GM10266 (cell line): Measurements from ENCODE around the gene MAP2K6.

Experiments
- DNase-seq: peaks from one replicate; pipeline ENCODE4 v3.0.0; 2012; ENCODE audit errors: extremely low spot score
- TF ChIP-seq, protein P1 (sequence below): IDR thresholded peaks from 2 replicates; pipeline ENCODE4 v1.5.1; 2012; ENCODE audit warnings: mild to moderate bottlenecking, low read depth; ENCODE audit not compliant: control insufficient read depth, insufficient read depth; ENCODE audit errors: missing control alignments

The MAP2K6 gene

DNA sequence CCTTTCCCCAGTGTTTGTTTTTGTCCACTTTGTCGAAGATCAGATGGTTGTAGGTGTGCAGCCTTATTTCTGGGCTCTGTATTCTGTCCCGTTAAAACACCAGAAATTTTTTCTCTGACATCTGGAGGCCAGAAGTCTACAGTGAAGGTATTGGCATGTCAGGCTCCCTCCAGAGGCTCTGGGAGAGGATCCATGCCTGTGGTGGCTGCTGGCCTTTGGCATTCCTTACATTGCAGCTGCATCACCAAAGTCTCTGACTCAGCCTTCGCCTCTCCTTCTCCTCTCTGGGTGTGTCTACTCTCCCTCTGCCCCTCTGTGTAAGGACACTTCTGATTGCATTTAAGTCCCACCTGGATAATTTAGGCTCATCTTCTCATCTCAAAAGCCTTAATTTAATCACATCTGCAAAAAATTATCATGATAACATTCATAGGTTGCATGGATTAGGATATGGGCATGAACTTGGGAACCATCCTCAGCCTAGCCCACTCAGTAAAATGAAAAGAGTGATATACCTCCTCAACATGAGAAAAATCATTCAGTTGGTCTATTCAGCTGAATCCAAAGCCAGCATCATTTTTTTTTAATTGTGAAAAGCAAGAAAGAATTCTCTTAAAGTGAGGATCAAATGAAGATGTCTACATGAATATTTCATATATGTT is 78.0 kb downstream of the MAP2K6 start:
- DNase-seq, result no peak
- TF ChIP-seq, protein P1, sequence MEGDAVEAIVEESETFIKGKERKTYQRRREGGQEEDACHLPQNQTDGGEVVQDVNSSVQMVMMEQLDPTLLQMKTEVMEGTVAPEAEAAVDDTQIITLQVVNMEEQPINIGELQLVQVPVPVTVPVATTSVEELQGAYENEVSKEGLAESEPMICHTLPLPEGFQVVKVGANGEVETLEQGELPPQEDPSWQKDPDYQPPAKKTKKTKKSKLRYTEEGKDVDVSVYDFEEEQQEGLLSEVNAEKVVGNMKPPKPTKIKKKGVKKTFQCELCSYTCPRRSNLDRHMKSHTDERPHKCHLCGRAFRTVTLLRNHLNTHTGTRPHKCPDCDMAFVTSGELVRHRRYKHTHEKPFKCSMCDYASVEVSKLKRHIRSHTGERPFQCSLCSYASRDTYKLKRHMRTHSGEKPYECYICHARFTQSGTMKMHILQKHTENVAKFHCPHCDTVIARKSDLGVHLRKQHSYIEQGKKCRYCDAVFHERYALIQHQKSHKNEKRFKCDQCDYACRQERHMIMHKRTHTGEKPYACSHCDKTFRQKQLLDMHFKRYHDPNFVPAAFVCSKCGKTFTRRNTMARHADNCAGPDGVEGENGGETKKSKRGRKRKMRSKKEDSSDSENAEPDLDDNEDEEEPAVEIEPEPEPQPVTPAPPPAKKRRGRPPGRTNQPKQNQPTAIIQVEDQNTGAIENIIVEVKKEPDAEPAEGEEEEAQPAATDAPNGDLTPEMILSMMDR, result no peak

DNA sequence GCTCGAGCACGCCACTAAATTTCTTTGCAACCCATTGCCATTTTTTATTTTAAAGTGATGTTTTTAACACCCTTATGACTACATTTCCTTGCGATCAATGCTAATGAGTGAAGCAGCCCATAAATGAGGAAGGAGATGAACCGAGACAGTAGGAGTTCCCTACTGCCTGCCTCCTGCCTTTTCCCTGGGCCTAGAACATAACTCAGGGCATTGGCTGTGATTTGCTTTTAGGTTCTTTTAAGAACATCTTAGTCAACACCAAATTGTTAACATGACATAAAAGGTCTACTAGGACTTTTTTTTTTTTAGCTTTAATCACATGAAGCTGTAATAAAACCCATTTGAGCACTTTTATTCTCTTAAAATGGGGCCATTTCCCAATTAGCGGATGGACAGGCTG is 81.3 kb downstream of the MAP2K6 start:
- TF ChIP-seq, protein P1, result no peak
- DNase-seq, result no peak

DNA sequence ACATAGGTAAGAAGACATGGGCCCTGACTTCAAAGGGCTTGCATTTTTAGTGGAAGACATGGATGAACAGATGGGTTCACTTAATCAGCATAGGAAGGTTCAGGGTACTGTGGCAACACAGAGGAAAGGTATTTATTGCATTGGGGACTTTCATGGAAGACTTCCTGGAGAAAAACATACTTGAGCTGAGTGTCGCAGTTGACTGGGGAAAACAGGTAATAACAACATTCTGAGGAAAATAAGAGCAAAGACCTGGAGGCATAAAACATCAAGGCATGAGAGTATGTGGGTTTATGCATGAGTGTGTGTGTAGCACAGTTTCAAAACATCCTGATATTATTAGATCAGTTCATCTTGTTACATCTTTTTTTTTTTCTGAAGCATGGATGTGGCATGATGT is 82.7 kb downstream of the MAP2K6 start:
- TF ChIP-seq, protein P1, result no peak
- no peak for DNase-seq

DNA sequence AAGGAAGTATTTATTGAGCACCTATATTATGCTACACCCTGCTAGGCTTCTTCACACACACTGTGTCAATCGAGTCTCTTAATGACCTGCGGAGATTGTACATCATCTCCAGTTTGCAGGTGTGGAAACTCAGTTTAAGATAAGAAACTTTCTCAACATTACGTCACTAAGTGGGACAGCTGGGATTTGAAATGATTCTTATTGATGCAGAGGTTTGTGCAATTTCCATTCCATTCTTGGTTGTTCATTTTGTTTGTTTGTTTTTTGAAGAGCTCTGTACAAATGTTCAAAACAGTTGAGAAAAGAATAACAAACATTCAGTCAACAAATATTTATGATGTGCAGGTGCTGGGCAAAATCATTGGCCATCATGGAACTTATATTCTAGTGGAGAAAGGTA is 84.8 kb downstream of the MAP2K6 start:
- TF ChIP-seq, protein P1, result no peak
- DNase-seq, result no peak

DNA sequence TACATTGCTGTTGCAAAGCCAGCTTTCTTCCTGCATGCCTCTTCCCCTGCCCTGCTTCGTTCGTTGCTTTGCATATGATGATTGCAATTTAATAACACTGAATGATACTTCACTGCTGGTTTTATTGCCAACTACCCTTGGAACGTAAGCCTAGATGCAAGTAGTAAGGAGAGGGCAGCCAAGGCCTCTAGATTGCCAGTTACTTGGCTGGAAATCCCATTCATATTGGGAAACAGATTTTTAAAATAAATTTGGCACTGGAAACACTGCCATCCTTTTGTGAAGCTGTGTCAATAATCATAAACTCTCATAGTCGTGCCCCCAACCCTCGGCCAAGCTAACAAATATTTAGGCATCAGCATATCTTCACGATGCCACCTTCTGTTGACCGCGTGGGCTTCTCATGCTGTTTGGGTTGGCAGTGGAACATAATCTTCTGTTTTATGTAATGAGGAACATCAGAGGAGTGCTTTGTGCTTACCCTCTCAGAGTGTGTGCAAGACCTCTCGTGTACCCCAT is 86.5 kb downstream of the MAP2K6 start:
- DNase-seq, result no peak
- TF ChIP-seq, protein P1, result no peak

DNA sequence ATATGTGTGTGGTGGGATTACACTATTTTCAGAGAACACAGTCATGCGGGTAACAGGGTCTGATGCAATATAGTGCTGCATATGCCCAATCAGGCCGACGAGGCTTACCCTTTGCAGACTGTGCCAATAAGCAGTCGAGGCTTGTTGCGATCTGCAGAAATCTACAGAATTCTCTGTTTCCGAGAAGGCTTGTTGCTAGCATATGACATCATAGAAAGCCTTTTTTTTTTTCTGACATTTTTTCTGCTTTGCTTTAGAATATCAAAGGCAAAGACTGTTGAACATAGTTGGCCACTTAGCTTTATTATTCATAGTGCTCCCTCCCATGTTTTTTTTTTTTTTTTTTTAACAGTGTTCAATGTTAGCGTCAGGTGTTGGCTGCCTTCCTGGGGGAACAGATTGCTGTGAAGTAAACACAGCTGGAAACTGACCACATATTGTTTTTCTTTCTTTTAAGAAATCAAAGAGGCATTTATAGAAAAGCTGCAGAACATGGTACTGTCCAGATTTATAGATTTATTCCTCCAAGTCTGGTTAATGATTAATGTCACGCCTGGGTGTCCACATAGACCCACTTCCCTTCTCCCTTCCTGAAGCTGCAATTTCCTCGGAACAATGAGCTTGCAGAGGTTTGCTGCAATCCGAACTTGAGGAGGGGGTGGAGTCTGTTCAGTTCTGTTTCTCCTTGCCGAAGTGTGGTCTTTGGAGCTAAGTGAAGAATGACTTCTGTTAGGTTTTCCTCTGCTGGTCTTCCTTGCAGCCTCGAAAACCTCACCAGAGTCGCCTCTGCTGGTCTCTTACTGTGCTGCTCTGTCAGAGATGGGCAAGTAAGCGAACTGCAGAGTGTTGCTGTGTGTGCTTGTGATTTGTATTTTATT is 87.3 kb downstream of the MAP2K6 start:
- TF ChIP-seq, protein P1, result no peak
- no peak for DNase-seq

DNA sequence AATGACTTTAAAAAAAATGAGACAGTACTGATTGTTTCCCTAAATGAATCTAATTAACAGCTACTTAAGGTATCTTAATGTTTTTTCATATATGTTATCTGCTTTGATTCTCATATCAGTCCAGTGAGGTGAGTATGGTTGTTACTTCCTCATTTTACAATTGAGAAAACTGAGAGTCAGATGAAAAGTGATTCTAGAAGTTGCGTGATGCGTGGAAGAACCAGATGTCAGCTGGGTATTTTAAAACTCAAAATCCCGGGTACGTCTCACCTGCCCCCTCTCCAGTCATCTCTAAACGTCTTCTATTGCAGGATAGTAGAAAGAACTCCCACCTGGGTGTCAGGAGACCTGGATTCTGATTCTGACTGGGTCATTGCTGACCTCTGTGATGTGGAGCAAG is 89.2 kb downstream of the MAP2K6 start:
- peak; percentile 39 for DNase-seq
- TF ChIP-seq, protein P1, result no peak
